ACHN (cell line): Measurements from ENCODE around the gene FCRL6.

ENCODE experiments used
- DNase-seq: peaks from one replicate; pipeline ENCODE4 v3.0.0-alpha.2; 2015
- in situ Hi-C: cut with HindIII; loops from 2 replicates; pipeline ENCODE4 v1.10.0; 2017; ENCODE audit warnings: low sequenced_read_pairs, low pct_ligation_motif_present, low pct_unique_long_range_greater_than_20kb

The FCRL6 gene

DNA sequence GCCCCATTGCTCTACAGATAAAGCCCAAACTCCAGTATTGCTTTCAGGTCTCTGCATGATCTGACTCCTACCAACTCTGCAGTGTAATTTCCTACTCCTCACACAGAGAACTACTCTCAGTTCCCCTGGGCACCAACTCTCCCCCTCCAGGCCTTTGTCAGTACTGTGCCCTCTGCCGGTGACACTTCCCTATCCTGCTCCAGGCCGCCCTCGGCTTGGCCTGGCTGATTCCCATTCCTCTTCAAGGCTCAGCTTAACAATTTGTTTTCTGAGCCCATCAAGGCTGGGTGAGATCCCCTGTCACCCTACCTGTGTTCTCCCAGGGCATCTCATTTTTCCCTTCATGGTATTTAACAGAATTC lies 27.1 kb downstream of the FCRL6 start:
- no peak for DNase-seq
- in situ Hi-C loops, result no loop called here

DNA sequence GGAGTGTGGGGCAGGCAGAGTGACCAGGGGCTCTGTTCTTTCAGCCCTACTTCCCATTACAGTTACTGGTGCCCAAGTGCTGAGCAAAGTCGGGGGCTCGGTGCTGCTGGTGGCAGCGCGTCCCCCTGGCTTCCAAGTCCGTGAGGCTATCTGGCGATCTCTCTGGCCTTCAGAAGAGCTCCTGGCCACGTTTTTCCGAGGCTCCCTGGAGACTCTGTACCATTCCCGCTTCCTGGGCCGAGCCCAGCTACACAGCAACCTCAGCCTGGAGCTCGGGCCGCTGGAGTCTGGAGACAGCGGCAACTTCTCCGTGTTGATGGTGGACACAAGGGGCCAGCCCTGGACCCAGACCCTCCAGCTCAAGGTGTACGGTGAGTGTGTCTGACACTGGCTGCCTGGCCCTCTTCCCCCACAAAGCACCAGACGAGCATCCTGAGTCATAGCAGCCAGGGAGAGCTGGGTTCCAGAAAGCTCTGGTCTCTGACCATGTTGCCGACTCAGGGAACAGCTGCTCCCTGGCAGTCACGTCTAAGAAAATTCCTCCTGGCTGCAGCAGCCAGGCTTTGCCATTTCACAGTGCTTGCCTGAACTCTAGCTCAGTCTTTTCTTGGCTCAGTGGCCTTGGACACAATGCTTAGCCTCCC lies 27.8 kb downstream of the FCRL6 start:
- in situ Hi-C loops, result no loop called here

DNA sequence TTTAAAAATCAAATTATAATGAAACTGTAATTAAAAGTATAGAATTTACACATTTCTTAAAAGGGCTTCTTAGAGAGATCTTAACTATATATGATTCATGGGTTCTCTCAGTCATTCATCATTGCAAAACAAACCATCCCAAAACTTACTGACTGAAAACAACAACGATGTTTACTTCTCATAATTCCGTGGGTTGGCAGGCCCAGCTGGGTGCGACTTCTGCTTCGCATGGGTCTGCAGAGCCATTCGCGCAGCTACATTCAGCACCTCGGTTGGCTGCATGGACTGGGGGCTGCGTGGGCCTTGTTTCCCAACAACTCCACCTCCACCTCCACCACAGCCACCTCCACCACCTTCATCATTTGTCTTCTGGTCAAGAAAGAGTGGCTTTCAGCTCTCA lies 28.6 kb downstream of the FCRL6 start:
- no peak for DNase-seq
- in situ Hi-C loops, result no loop called here

More for the DNA sequence above, 27.8 kb downstream of the FCRL6 start:
- no peak for DNase-seq

DNA sequence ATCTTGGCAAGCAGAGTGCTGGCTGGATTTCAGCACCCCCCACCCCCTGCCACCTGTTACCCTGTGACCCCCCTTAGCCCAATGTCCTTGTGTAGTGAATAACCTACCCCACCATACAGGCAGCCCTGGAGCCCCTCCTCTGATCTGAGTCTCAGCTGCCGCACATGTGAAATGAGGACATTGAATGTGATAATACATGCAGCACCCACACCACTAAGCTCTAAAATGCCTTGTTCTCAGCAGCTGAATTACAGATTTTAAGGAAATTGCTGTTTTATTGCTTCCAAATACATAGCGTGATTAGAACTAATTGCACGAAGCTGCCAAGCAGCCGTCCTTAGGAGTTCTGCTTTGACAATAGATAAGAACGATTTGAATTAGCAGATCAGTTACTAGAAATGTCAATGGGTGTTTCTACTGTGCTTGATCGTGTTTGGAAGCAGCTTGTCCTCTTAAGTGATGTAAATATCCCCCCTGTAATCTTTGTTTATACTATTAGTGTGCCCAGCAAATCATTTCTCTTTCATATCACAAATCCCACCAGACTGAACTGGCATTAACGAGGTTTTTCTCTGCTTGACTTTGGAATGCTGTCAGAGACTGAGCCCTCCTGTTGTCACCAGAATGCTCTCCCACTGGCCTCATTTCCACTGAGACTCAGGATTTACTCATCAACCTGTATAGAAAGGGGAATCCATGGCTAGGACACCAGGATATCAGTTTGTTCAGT lies 29.4 kb downstream of the FCRL6 start:
- in situ Hi-C loops, result no loop called here
- no peak for DNase-seq

DNA sequence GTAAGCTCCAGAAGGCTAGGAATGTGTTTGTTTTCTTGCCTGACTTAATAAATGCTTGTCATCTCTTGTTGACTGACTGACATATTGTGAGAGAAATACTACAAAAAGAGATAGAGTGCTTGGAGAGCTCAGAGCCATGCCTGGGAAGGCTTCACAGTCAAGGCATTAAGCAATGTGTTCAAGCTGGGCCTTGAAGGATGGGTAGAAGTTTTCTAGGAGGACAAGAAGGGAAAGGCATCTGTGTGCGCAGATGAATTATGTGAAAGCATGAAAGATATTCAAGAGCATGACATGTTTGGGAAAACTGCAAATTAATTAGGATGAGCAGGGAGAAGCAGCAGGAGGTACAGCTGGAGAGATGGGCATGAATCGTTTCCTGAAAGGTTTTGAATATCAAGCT lies 30.1 kb downstream of the FCRL6 start:
- no peak for DNase-seq
- in situ Hi-C loops, result no loop called here

- no peak for DNase-seq
- in situ Hi-C loops, result no loop called here
Observed at GRCh38 chr1:159835356-159835755, 33.2 kb downstream of the FCRL6 start.

DNA sequence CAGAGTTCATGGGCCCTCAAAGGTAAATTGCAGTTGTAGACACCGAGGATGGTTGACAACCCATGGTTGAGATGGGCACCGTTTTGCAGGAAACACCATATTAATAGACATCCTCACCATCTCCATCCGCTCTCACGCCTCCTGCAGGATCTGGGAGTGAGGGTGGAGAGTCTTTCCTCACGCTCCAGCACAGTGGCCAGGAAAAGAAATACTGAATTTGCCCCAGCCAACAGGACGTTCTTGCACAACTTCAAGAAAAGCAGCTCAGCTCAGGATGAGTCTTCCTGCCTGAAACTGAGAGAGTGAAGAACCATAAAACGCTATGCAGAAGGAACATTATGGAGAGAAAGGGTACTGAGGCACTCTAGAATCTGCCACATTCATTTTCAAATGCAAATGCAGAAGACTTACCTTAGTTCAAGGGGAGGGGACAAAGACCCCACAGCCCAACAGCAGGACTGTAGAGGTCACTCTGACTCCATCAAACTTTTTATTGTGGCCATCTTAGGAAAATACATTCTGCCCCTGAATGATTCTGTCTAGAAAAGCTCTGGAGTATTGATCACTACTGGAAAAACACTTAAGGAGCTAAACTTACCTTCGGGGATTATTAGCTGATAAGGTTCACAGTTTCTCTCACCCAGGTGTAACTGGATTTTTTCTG lies 33.8 kb downstream of the FCRL6 start:
- in situ Hi-C loops, result no loop called here
- DNase-seq, result no peak

DNA sequence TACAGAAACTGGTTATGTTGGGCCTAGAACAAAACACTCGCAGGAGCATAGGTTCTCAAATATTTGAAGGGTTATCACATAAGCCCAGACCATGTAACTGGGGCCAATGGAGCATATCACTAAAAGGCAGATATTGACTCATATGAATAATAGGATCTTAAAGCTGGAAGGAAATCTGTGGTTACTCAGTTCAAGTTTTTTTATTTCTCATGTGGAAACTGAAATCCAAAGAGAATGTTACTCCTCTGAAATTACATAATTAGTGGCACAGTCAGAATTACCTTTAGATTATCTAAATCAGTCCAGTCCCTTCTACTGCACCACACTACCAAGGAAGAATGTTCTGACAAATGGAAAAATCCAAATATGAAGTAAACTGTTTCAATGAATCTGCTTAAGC lies 36.6 kb downstream of the FCRL6 start:
- in situ Hi-C loops, result no loop called here
- DNase-seq, result peak; percentile 27

DNA sequence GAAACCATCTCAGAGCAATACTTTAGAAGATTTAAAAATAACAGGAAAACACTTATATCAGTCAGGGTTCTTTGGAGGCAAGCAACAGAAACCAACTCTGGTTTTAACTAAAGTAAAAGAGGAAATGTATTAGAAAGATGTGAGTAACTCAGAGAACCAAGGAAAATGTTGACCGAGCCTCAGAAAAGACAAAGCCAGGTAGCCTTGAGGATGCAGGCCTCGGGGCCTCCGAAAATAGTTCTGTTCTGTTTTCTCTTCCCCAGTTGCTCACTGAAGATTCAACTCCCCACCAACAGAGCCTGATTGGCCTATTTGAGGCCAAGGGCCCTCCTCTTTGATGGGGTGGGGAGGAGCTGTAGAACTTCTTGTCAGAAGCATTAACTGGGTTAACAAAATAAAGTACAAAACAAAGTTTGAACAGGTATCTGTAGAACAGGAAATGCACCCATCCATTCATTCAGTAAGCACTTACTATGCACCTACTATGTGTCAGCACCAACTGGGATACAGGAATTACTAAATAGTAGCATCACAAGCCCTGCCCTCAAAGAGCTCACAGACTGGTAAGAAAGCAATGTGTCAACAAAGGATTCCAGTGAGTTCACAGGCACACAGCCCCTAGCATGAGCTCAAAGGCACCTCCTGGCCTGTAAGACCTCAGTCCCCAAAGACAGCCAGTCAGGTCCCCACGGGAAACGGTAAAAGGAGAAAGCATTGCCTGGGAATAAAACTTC lies 37.1 kb downstream of the FCRL6 start:
- in situ Hi-C loops, result no loop called here
- DNase-seq, result no peak

GRCh38 chr1:159841749-159842148 lies 39.6 kb downstream of the FCRL6 start:
- in situ Hi-C loops, result no loop called here
- no peak for DNase-seq

GRCh38 chr1:159843459-159843858 lies 41.3 kb downstream of the FCRL6 start:
- in situ Hi-C loops, result no loop called here
- no peak for DNase-seq

GRCh38 chr1:159845751-159846629 lies 43.8 kb downstream of the FCRL6 start:
- in situ Hi-C loops, result no loop called here
- DNase-seq, result no peak

- in situ Hi-C loops, result no loop called here
- DNase-seq, result no peak
Observed at GRCh38 chr1:159847231-159847630, 45.1 kb downstream of the FCRL6 start.

DNA sequence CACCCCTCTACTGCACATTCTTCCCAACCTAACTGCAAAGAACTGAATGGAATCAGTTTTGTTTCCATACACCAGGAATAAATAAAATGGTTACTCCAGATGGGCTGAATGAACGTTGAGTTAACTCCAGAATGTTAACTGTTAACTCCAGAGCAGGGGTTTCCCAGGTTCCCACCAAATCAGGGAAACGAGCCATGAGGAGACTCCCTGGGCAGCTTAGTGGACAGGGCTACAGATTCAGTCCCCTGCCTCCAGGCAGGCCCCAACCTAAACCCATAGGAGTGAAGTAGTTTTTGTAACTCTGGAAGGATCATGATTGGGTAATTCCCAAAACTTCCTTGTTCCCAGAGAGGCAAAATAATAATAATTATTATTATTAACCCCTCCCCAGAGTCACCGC lies 46.2 kb downstream of the FCRL6 start:
- peak; percentile 27 for DNase-seq
- in situ Hi-C loops, result no loop called here

- no peak for DNase-seq
- in situ Hi-C loops, result no loop called here
Observed at GRCh38 chr1:159849626-159850366, 47.6 kb downstream of the FCRL6 start.

DNA sequence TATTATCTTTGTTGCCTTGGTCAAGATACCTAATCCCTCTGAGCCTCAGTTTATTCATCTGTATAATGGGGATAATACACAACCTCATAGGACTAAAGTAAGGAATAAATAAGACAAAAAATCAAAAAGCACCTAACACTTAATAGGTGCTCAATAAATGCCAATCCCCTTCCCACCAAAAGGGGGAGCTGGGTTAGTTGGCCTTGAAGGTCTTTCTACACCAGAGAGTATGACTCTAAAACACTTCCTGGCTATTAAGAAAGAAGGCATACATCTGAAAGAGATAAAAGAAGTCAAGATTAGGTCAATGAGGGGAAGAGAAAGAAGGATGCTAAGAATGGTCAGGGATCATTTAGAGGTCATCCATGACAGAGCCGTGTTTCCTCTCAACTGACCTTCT lies 49.2 kb downstream of the FCRL6 start:
- DNase-seq, result no peak
- in situ Hi-C loops, result no loop called here

DNA sequence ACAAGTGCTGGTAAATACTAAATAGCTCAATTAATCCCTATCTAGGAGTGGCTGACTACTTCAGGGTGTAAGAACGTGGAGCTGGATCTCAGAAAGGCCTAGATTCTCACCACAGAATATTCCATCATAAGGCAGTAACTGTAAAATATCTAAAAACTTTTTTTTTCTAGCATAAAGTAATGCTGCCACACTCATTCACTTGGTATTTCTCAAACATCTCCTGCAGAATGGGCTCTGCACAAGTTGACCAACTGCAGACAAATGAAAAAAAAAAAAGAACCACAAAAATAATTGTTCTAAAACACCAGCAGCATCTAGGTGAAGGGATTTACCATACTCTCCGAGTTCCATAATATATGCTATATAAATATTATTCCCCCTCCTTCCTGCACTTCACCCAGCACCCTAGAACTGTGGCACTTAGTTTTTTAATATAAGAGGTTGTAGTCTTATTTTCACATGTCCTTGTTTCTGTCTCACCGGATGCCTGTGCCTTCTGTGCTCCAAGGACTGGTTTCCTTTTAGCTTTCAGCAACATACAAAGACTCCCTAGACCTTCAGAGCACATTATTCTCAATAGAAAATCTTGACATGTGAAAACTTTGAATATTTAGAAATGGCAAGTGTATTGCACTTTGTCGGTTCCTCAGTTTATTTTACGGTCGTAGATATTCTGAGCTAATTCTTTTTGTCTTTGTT lies 51.4 kb downstream of the FCRL6 start:
- in situ Hi-C loops, result no loop called here
- peak; percentile 21 for DNase-seq
